ENCODE data around the gene TAF1B.

Gene TAF1B

DNA sequence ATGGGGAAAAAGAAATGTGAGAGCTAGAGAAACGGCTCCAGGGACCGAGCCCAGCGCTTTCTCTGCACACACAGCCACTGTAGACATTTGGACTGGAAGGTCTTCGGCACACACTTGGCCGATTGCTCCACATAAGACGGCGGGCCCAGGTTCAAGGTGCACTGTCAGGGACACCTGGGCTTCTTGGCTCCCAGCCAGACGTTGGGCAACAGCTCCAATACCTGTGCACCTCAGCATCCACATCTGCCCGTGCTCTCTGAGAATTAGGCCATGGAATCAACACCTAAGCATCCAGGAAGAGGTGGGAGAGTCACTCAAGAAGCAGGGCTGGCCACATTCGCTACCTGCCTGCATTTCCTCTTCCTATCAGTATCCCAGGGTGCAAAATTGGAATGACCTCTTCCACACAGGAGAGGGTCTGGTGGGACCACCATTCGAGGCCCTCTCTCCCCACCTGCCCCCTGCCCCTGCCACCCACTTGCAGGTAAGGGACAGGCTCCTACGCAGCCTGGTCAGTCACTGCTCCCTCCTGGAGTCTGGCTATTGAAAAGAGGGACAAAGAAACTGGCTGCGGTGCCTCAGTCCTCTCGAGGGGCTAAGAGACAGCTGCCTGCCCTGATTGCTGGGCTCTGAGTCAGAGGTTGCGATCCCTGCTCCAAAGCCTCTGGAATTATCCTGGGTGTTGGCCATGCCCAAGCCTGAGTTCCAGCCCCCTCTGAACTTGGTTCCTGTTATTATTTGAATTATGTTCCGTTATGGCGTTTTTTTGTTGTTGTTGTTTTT lies 40.1 kb upstream of the TAF1B start:
- DNase-seq: no peak

DNA sequence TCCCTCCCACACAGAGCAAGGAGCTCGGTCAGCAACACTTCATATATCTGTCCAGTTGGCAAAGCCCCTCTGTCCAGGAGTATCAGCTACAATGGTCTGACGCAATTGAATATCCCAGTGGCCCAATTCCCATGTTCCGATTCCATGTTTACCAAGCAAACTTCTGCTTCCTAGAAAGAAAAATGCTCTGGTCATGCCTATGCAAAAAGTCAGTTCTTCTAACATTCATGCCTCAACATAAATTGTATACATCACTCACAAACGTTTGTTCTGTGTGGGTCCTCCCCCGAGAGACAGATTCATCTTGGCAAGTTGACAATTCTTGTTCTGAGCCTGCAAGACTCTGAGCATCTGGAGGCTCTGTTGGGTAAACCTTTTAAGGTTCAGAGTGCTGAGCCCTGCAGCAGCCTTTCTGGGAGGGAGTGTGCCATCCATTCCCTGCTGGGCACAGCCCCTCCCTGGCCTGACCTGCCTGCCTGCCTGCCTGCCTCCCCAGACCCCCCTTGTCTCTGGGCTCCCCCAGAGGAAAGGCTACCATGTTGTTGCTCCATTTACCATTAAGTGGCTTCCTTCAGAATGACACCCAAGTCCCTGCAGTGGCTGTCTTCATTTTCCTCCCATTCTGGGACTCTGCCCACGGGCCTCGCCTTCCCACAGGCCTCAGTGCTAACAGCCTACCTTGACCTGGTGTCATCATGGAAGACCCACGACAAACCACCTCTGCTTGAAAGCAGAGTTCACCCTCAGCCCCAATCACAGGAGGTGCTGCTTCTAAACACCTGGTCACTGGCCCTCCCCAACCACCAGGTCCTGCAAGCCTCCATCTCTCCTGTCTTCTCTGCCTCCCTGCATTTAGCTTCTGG lies 37.6 kb upstream of the TAF1B start:
- H3K4me3 Mint-ChIP-seq: no peak overlapping the region
- H3K4me1 Mint-ChIP-seq (ENCODE audit: low read depth): peaks cover 10% of the 10 kb centered on the region
- H3K27ac Mint-ChIP-seq: no peak overlapping the region
- no peaks in the 10 kb centered on the region for H3K9me3 Mint-ChIP-seq
- H3K27me3 Mint-ChIP-seq: no peaks in the 10 kb centered on the region
- no peaks in the 10 kb centered on the region for H3K36me3 Mint-ChIP-seq (ENCODE audit: low read depth)
- peak; percentile 15 for DNase-seq

More for the DNA sequence above, 40.1 kb upstream of the TAF1B start:
- Mint-ChIP-seq H3K4me3 (no peak overlapping the region), H3K4me1 (ENCODE audit: low read depth) (peaks cover 31% of the 10 kb centered on the region), H3K9me3 (no peaks in the 10 kb centered on the region), H3K27ac (no peak overlapping the region), H3K36me3 (ENCODE audit: low read depth) (no peaks in the 10 kb centered on the region), H3K27me3 (no peaks in the 10 kb centered on the region)

GRCh38 chr2:9806298-9806610 lies 37.0 kb upstream of the TAF1B start:
- Mint-ChIP-seq H3K4me1 (ENCODE audit: low read depth) (peaks cover 4% of the 10 kb centered on the region), H3K36me3 (ENCODE audit: low read depth) (no peaks in the 10 kb centered on the region), H3K9me3 (no peaks in the 10 kb centered on the region), H3K4me3 (no peak overlapping the region), H3K27me3 (no peaks in the 10 kb centered on the region), H3K27ac (no peak overlapping the region)
- peak; percentile 18 for DNase-seq

DNA sequence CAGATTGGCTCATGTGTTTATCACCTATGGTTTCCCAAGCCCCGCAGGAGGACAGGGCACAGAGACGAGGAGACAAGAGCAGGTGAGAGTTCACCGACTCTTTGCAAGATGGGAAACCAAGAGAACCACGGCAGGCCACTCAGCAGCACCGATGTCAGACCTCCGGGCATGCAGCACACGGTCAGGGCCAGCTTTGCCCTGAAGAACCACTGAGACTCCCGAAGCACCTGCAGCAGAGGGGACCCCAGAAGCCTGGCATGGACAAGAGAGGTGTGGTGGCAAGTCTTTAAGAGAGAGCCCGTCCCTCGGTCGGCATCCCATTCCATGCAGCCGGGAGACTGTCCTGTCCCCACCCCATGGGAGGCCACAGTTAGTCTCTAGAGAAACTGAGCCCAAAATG lies 36.6 kb upstream of the TAF1B start:
- Mint-ChIP-seq H3K4me3 (no peak overlapping the region), H3K4me1 (ENCODE audit: low read depth) (peaks cover 2% of the 10 kb centered on the region), H3K9me3 (no peaks in the 10 kb centered on the region), H3K27me3 (no peaks in the 10 kb centered on the region), H3K36me3 (ENCODE audit: low read depth) (no peaks in the 10 kb centered on the region), H3K27ac (no peak overlapping the region)
- peak; percentile 20 for DNase-seq

- no peaks in the 10 kb centered on the region for H3K27me3 Mint-ChIP-seq
- no peak for DNase-seq
- no peak overlapping the region for H3K27ac Mint-ChIP-seq
- H3K9me3 Mint-ChIP-seq: no peaks in the 10 kb centered on the region
- no peaks in the 10 kb centered on the region for H3K4me1 Mint-ChIP-seq (ENCODE audit: low read depth)
- no peak overlapping the region for H3K4me3 Mint-ChIP-seq
- H3K36me3 Mint-ChIP-seq (ENCODE audit: low read depth): no peaks in the 10 kb centered on the region
Measured at GRCh38 chr2:9807056-9807455, 36.2 kb upstream of the TAF1B start.

DNA sequence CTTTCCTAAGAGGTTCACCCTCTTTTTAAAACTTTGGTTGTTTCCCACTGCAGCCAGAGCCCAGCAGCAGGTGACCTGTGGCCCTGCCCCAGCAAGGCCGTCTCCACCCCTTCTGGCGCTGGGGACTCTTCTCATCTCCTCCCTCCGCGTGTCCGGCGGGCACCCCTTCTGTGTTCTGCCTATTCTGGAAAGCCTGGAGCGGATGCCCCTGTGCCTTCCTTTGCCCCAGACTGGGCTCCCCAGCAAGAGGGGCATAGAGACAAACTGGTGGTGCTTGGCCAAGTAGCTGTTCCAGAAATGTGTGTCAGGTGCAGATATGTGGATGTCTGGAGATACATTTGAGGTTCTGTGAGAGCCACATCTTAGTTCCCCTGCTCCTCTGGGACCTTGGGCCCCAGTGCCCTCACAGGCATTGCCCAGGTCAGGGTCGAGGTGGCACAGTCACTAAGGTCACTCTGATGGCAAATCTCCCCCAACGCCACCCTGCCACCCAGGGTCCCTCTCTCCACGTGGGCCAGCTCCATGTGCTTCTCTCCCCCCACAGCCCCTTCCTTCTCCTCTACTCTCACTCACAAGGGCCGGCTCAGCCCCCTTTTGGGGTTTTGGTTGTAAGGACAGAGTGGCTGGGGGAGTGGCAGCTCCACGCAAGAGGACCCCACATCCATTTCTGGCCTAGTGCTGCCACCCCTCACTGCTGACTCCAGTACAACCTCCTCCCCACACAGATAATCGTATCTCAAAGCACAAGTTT lies 35.5 kb upstream of the TAF1B start:
- Mint-ChIP-seq H3K4me3 (no peak overlapping the region), H3K4me1 (ENCODE audit: low read depth) (no peaks in the 10 kb centered on the region), H3K27ac (no peak overlapping the region), H3K9me3 (no peaks in the 10 kb centered on the region), H3K36me3 (ENCODE audit: low read depth) (no peaks in the 10 kb centered on the region), H3K27me3 (no peaks in the 10 kb centered on the region)
- DNase-seq: peak; percentile 22

- no peak overlapping the region for H3K27ac Mint-ChIP-seq
- no peaks in the 10 kb centered on the region for H3K4me1 Mint-ChIP-seq (ENCODE audit: low read depth)
- H3K4me3 Mint-ChIP-seq: no peak overlapping the region
- H3K36me3 Mint-ChIP-seq (ENCODE audit: low read depth): no peaks in the 10 kb centered on the region
- H3K27me3 Mint-ChIP-seq: no peaks in the 10 kb centered on the region
- no peak for DNase-seq
- H3K9me3 Mint-ChIP-seq: no peaks in the 10 kb centered on the region
Measured at GRCh38 chr2:9808334-9809063, 34.8 kb upstream of the TAF1B start.

DNA sequence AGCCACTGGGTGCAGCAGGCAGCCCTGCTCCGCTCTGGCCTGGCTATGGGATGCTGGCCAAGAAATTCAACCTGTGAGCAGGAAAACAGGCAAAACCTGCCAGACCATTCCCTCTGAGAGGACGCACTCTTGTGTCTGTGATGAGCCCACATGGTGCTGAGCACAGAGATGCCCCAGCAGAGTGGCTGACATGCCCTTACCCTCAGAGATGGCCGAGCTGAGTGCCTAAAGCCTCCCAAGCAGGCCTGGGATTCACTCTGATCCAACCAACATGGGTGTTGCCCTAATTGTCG lies 34.3 kb upstream of the TAF1B start:
- peaks cover 3% of the 10 kb centered on the region for H3K4me1 Mint-ChIP-seq (ENCODE audit: low read depth)

GRCh38 chr2:9809448-9810088 lies 33.7 kb upstream of the TAF1B start:
- no peak for DNase-seq
- H3K27me3 Mint-ChIP-seq: no peaks in the 10 kb centered on the region
- H3K36me3 Mint-ChIP-seq (ENCODE audit: low read depth): no peaks in the 10 kb centered on the region
- H3K4me3 Mint-ChIP-seq: no peak overlapping the region
- H3K4me1 Mint-ChIP-seq (ENCODE audit: low read depth): peaks cover 4% of the 10 kb centered on the region
- H3K9me3 Mint-ChIP-seq: no peaks in the 10 kb centered on the region
- H3K27ac Mint-ChIP-seq: no peak overlapping the region

More for the DNA sequence above, 34.3 kb upstream of the TAF1B start:
- H3K27ac Mint-ChIP-seq: no peak overlapping the region
- no peaks in the 10 kb centered on the region for H3K9me3 Mint-ChIP-seq
- no peak for DNase-seq
- no peak overlapping the region for H3K4me3 Mint-ChIP-seq
- H3K36me3 Mint-ChIP-seq (ENCODE audit: low read depth): no peaks in the 10 kb centered on the region
- H3K27me3 Mint-ChIP-seq: no peaks in the 10 kb centered on the region

DNA sequence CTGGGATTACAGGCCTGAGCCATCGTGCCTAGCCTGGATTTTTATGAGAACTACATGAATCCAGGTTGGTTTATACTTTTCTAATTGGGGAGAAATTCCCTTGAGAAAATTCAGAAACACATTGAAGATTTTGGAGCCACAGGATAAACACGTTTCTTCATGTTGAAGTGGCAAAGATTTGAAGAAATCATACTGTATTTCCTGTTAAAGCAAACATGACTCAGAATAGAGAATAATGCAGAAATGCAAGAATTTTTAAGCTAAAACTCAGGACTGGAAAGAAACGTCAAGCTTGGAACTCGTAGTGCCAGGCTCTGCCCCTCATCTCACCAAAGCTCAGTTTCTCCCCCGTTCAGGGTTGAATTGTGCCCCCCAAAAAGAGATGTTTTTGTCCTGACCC lies 32.1 kb upstream of the TAF1B start:
- Mint-ChIP-seq H3K9me3 (no peaks in the 10 kb centered on the region), H3K4me1 (ENCODE audit: low read depth) (peaks cover 9% of the 10 kb centered on the region), H3K36me3 (ENCODE audit: low read depth) (no peaks in the 10 kb centered on the region), H3K4me3 (no peak overlapping the region), H3K27me3 (no peaks in the 10 kb centered on the region), H3K27ac (no peak overlapping the region)
- no peak for DNase-seq

GRCh38 chr2:9811679-9812511 lies 31.4 kb upstream of the TAF1B start:
- H3K36me3 Mint-ChIP-seq (ENCODE audit: low read depth): no peaks in the 10 kb centered on the region
- no peak overlapping the region for H3K4me3 Mint-ChIP-seq
- H3K27ac Mint-ChIP-seq: no peak overlapping the region
- DNase-seq: no peak
- no peaks in the 10 kb centered on the region for H3K27me3 Mint-ChIP-seq
- no peaks in the 10 kb centered on the region for H3K9me3 Mint-ChIP-seq
- peaks cover 10% of the 10 kb centered on the region for H3K4me1 Mint-ChIP-seq (ENCODE audit: low read depth)

- no peak for DNase-seq
- no peak overlapping the region for H3K4me3 Mint-ChIP-seq
- no peaks in the 10 kb centered on the region for H3K27me3 Mint-ChIP-seq
- H3K36me3 Mint-ChIP-seq (ENCODE audit: low read depth): no peaks in the 10 kb centered on the region
- H3K9me3 Mint-ChIP-seq: no peaks in the 10 kb centered on the region
- no peak overlapping the region for H3K27ac Mint-ChIP-seq
- H3K4me1 Mint-ChIP-seq (ENCODE audit: low read depth): peaks cover 10% of the 10 kb centered on the region
Measured at GRCh38 chr2:9812945-9813311, 30.3 kb upstream of the TAF1B start.

- Mint-ChIP-seq H3K4me1 (ENCODE audit: low read depth) (peaks cover 10% of the 10 kb centered on the region), H3K27ac (no peak overlapping the region), H3K27me3 (no peaks in the 10 kb centered on the region), H3K4me3 (no peak overlapping the region), H3K9me3 (no peaks in the 10 kb centered on the region), H3K36me3 (ENCODE audit: low read depth) (no peaks in the 10 kb centered on the region)
- peak; percentile 84 for DNase-seq
Measured at GRCh38 chr2:9813312-9814128, 29.8 kb upstream of the TAF1B start.
